GM19025 (cell line): ENCODE results near the gene TCF12.

ENCODE experiments used
- ATAC-seq: cut with Tn5 transposase; IDR thresholded peaks from one replicate; pipeline ENCODE4 v1.9.1; 2021; ENCODE audit warnings: mild to moderate bottlenecking, low read depth, moderate library complexity; ENCODE audit not compliant: unreplicated experiment

The TCF12 gene

GRCh38 chr15:57306161-57306943 lies 387.9 kb downstream of the TCF12 start:
- peak; percentile 62 for ATAC-seq

- ATAC-seq: no peak
Measured at GRCh38 chr15:57306944-57307411, 388.5 kb downstream of the TCF12 start.

DNA sequence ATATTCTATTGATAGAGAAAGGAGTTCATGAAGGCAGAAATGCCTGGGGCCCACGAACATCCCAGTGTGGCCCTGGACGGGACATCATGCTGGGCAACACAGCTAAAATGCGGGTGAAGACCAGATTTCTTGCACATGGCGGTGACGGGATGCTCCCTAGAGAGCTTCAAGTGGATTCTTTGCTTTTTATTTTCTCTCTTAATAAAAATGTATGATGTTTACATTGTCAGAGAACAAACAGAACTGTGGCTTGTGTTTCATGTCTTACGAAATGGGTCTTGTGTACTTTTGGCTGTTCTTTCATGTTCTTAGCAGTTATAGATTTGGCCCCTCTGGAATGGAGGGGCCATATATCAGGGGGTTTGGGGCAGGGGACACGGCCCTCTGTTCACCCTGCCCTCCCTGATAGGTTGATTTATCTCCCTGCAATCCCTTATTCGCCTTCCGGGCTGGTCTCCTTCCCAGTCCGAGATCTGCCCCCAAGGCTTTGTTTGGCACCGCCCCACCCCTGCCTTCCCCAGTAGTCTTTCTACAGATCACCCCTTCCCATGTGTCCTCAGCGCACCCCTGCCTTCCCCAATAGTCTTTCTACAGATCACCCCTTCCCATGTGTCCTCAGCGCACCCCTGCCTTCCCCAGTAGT lies 389.2 kb downstream of the TCF12 start:
- ATAC-seq: no peak

DNA sequence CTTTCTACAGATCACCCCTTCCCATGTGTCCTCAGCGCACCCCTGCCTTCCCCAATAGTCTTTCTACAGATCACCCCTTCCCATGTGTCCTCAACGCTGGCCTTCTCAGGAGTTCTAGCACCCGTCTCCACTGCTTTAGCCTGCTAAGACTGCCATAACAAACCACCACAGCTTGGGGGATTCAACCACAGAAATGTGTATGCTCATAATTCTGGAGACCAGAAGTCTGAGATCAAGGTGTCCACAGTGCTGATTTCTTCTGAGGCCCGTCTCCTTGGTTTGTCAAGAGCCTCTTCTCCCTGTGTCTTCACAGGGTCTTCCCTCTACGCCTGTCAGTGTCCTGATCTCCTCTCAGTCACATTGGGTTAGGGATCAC lies 389.7 kb downstream of the TCF12 start:
- ATAC-seq: no peak

DNA sequence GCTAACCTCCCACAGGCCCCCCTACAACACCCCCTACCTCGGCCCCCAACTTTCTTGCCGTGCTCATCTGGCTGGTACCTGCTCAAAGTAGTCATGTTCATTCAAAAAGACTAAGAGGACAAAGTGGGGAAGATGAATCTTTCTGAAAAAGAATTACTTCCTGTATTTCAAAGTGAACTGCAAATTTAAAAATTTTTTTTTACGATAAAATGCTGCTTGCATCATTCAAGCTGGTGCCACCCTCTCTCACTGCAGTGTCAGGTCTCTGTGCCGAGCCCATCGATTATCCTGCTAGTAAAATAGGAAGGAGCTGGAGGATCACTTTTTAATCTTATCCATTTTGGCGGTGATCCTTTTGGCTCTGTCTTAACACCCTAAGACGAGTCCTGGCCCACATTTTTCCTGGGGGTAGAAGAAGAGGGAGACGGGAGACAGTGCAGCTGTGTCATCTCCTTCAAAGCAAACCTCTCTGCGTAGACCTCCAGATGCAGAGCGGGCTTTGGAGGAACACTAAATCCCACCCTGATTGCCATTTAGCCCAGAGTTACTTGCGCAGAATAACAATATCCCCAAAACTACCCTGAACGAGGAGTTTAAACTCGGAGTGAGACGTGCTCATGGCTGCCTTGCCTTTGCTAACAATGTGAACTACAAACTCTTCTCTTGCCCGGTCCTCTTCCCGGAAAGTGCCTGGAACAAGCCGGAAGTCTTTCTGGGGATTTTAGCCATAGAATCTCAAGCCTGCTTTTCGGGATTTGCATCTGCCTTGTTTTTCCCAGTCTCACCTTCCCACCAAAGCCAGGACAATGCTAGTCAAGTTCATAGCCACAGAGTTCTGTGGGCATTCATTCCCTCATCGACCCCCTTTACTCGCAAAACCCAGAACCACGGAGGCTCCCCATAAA lies 391.7 kb downstream of the TCF12 start:
- no peak for ATAC-seq

GRCh38 chr15:57310876-57311275 lies 392.4 kb downstream of the TCF12 start:
- no peak for ATAC-seq

DNA sequence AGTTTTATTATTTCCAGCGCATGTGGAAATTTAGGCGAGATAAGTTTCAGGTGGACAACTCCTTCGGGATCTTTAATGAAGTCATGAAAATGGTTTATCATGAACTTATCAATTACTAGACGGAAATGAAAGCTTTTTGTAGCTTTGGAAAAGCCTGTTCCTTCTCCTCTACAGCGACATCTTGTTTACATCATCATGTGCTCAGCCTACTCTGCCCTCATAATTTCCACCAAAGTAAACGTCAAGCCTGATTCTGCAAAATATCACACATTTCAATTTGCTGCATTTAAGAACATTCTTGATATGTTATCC lies 393.5 kb downstream of the TCF12 start:
- no peak for ATAC-seq

DNA sequence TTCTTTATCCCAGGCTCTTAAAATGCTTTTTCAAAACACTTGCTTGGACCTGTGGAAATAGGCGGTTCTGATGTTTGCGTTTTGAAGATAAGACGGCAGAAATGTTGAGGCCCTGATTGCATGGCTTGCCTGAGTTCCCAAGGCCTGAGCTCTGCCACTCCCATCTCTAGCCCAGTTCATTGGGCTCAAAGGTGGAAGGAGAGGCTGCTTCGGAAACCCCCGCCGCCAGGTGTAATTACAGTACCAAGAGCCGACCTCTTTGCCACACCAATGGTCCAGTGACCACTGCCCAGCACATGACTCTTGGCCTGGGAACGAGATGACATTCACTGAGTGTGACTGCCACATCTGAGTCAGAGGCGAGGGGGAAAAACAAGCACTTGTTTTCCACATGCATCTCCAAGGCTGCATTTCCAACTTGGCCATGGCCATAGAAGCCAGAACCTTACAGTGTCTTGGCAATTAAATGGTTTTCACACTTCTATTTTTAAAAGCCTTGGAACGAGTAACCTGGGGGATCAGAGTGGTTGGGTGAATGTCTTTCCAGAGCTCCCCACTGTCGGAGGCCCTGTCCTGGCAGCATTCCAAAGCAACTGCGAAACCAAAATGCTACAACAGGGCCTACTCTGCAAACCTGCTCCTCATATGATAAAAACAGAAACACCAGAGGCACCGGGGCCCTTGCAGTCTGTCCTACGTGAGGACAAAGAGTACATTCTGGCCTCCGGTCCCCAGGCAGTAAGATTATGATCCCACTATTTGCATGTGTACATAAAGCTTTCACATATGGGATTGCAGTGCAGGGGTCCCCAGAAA lies 394.1 kb downstream of the TCF12 start:
- ATAC-seq: no peak

DNA sequence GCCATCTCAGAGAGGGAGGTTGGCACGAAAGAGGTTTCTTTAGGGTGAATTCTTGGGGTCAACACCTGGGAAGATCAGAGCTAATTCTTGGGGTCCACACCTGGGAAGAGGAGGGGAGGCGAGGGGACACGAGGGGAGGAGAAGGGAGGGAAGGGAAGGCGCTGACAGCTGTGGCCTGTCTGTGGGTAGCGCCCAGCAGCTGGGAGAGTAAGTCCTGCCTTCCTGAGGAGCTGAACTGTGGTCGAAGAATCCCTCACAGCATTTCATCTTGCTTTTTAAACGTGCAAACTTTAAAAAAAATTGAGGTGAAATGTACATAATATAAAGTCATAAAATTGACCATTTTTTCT lies 394.7 kb downstream of the TCF12 start:
- no peak for ATAC-seq

DNA sequence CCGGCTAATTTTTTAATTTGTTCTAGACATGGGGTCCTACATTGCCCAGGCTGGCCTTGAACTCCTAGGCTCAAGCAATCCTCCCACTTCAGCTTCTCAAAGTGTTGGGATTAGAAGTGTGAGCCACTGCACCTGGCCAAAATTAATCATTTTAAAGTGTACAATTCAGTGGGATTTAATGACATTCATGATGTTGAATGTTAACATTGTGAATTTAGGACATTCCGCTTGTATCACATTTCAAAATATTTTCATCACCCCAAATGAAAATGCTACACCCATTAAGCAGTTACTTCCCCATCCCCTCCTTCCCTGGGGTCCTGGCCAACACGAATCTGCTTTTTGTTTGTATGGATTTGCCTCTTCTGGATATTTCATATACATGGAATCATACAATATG lies 395.8 kb downstream of the TCF12 start:
- ATAC-seq: no peak

- no peak for ATAC-seq
Measured at GRCh38 chr15:57316451-57316850, 398.0 kb downstream of the TCF12 start.

GRCh38 chr15:57319226-57319918 lies 400.9 kb downstream of the TCF12 start:
- no peak for ATAC-seq

DNA sequence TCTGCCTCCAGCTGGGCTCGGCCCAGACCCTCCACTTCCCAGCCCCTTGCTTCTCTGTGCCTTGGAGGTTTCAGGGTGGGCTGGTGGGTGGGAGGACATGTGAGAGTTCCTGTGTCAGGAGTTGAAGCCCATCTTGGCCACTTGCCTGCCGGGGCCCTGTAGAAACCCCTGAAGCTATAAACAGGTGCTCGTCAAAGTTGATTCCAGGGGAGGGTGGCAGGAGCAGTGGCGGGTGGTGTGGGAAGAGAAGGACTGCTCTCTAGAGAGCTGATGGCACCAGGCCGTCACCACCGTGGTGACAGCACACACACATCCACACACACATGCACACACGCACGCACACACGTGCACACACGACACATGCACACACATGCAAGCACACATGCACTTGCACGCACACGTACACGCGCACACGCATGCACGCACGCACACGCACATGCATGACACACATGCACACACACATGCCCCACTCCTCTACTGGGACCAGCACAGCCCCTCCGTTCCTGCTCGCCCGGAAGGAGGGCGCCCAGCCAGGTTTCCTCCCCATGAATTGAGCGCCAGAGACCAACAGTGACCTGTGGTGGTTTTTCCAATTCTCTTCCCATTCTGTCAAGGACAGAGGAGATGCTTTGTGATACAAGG lies 401.6 kb downstream of the TCF12 start:
- no peak for ATAC-seq

DNA sequence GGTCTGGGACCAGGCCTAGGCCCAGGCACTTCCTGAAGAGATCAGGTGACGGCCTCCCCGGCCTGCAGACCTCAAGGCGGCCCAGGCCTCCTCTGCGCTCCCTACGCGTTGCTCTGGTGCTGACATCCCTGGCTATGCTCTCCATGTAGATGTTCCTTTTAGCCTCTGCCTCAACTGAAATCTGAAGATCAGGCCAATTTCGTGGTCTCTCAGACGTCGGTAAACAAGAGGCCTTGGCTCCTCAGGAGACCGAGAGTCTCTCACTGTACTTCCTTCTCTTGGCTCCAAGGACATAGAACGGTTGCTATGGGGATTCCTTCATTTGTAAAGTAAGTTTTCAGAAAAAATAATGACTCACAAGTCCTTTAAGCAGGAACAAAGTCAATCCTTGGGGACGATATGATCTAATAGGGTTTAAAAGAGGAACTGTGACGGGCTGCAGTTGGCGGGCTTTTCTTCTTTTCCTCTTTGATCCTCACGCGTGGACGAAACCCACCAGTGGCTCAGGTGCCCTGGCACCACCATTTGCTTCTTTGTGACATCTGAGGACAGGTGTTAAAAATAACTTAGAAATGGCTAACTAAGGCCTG lies 402.3 kb downstream of the TCF12 start:
- no peak for ATAC-seq

GRCh38 chr15:57321485-57321884 lies 403.0 kb downstream of the TCF12 start:
- no peak for ATAC-seq

DNA sequence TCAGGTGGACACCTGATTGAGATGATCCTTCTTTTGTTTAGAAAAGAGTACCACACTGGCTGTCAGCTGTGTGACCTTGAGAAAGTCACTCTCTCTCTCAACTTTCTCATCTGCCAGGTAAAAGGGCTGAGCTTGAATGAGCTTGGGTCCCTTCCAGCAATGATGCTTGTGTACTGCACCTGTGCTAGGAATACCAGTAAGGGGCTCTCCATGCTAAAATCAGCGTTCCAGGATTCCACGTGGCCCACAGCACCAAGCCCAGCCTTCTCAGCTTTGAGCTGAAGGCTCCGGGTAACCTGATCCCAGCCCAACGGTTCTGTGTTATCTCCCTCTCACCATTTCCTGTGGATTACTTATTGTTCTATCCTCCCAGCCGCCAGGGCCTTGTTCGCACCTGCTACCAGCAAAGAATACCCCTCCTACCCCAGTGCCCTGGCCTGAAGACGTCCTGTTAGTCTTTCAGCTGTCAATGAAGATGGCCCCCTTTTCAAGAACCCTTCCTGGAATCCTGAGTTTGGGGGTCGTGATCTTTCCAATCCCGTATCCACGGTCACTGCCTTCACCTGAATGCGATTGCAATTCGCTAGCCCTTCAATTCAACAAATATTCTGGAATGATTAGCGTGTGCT lies 403.6 kb downstream of the TCF12 start:
- no peak for ATAC-seq

- ATAC-seq: no peak
Measured at GRCh38 chr15:57322602-57323250, 404.3 kb downstream of the TCF12 start.

- ATAC-seq: no peak
Measured at GRCh38 chr15:57323299-57323805, 404.9 kb downstream of the TCF12 start.
